Endodermal cell (in vitro differentiated cells): ENCODE measurements around the gene NPSR1. TPM values are rescaled to one million over a fixed set of nuclear protein-coding genes. Genes with fewer than 3 reads are reported as not detected.

ENCODE experiments used
- DNase-seq: peaks from one replicate; pipeline ENCODE4 v3.0.0-alpha.2; 2017
- H3K27ac ChIP-seq: 2 replicates; pipeline ENCODE4 v1.5.1; 2013; ENCODE audit warnings: mild to moderate bottlenecking, low read depth, low read length, moderate library complexity
- H3K27me3 ChIP-seq: 2 replicates; pipeline ENCODE4 v1.6.1; 2013; ENCODE audit warnings: mild to moderate bottlenecking, low read length, moderate library complexity; ENCODE audit not compliant: insufficient read depth, control insufficient read depth, poor library complexity, severe bottlenecking
- H3K36me3 ChIP-seq: 2 replicates; pipeline ENCODE4 v1.7.0; 2013; ENCODE audit warnings: mild to moderate bottlenecking, low read length, moderate library complexity; ENCODE audit not compliant: control insufficient read depth, insufficient read depth
- H3K4me1 ChIP-seq: one replicate; pipeline ENCODE4 v1.7.0; 2013; ENCODE audit warnings: low read length; ENCODE audit not compliant: control insufficient read depth, insufficient read depth
- H3K4me3 ChIP-seq: 2 replicates; pipeline ENCODE4 v1.5.1; 2013; ENCODE audit warnings: mild to moderate bottlenecking, low read length, moderate library complexity
- H3K9ac ChIP-seq: 2 replicates; pipeline ENCODE4 v1.6.1; 2013; ENCODE audit warnings: mild to moderate bottlenecking, low read length, moderate library complexity; ENCODE audit not compliant: poor library complexity, severe bottlenecking; ENCODE audit errors: extremely low read depth
- H3K9me3 ChIP-seq: 2 replicates; pipeline ENCODE4 v1.6.1; 2013; ENCODE audit warnings: mild to moderate bottlenecking, low read length, moderate library complexity; ENCODE audit not compliant: control insufficient read depth
- H3K27ac Mint-ChIP-seq: 2 replicates; pipeline ENCODE4 v1.8.0; 2020; ENCODE audit warnings: mixed read lengths
- H3K27me3 Mint-ChIP-seq: 2 replicates; pipeline ENCODE4 v1.8.0; 2021; ENCODE audit warnings: mild to moderate bottlenecking, mixed read lengths; ENCODE audit not compliant: insufficient read depth
- H3K36me3 Mint-ChIP-seq: 2 replicates; pipeline ENCODE4 v1.8.0; 2020; ENCODE audit warnings: low read depth, mixed read lengths
- H3K4me1 Mint-ChIP-seq: 2 replicates; pipeline ENCODE4 v1.8.0; 2020; ENCODE audit warnings: mixed read lengths
- H3K4me3 Mint-ChIP-seq: 2 replicates; pipeline ENCODE4 v1.8.0; 2020; ENCODE audit warnings: mild to moderate bottlenecking, moderate library complexity, mixed read lengths
- H3K9me3 Mint-ChIP-seq: 2 replicates; pipeline ENCODE4 v1.8.0; 2020; ENCODE audit warnings: mild to moderate bottlenecking, mixed read lengths
- CTCF ChIP-seq: fragments of 200-600 bp; sonication (generic); conservative IDR thresholded peaks from 2 replicates; pipeline ENCODE4 v1.5.0; 2021; ENCODE audit warnings: antibody characterized with exemption, mild to moderate bottlenecking
- WGBS, 2 experiments: methylation state at CpG; one replicate each; pipeline versions ENCODE4 v1.1.5 to v1.1.7; 2013; ENCODE audit warnings: missing lambda C conversion rate in 2 of 2, mixed read lengths in 1 of 2; ENCODE audit not compliant: insufficient coverage in 1 of 2, insufficient read length in 1 of 2; 5-methylcytosine and 5-hydroxymethylcytosine counted together
- total RNA-seq, 2 donors: library from RNA; stranded (reverse); fragmentation: NEBNext Ultra II Directional in 1 of 2; extraction: Animal tissue kit (Norgen Biotek cat#: 25700) in 1 of 2; gene quantifications; 2 replicates in 1 of 2; 3 replicates in 1 of 2; pipeline ENCODE4 v1.2.1, GENCODE V29; 2021

Gene NPSR1
- total RNA-seq, 2 donors from 2014 or later = not detected

GRCh38 chr7:34821932-34822558 lies 164.0 kb downstream of the NPSR1 start:
- H3K27me3 Mint-ChIP-seq = peaks cover 17% of the 10 kb centered on the region
- peaks cover 3% of the 10 kb centered on the region for H3K9me3 Mint-ChIP-seq
- TF ChIP-seq CTCF = no peak
- H3K4me1 ChIP-seq = no peaks in the 10 kb centered on the region
- H3K36me3 Mint-ChIP-seq = no peaks in the 10 kb centered on the region
- H3K27ac ChIP-seq = no peak overlapping the region
- peaks cover 10% of the 10 kb centered on the region for H3K27me3 ChIP-seq
- no peaks in the 10 kb centered on the region for H3K9me3 ChIP-seq
- 94% methylated on average over 14 to 15 of the region's 16 CpGs for WGBS, 2 experiments
- H3K4me3 ChIP-seq = no peak overlapping the region
- H3K27ac Mint-ChIP-seq = no peak overlapping the region
- no peak overlapping the region for H3K9ac ChIP-seq
- no peaks in the 10 kb centered on the region for H3K4me1 Mint-ChIP-seq
- DNase-seq = no peak
- H3K36me3 ChIP-seq = no peaks in the 10 kb centered on the region
- no peak overlapping the region for H3K4me3 Mint-ChIP-seq

GRCh38 chr7:34823650-34824258 lies 165.7 kb downstream of the NPSR1 start:
- peak; percentile 93 for TF ChIP-seq CTCF
- Histone ChIP-seq H3K27ac (no peak overlapping the region), H3K4me1 (no peaks in the 10 kb centered on the region), H3K4me3 (no peak overlapping the region), H3K36me3 (no peaks in the 10 kb centered on the region), H3K27me3 (peaks cover 10% of the 10 kb centered on the region), H3K9ac (no peak overlapping the region), H3K9me3 (no peaks in the 10 kb centered on the region)
- no peaks in the 10 kb centered on the region for H3K36me3 Mint-ChIP-seq
- H3K4me3 Mint-ChIP-seq = no peak overlapping the region
- WGBS, 2 experiments = 72 to 73% methylated on average over 3 to 7 of the region's 7 CpGs
- peaks cover 3% of the 10 kb centered on the region for H3K9me3 Mint-ChIP-seq
- DNase-seq = peak; percentile 87
- H3K27ac Mint-ChIP-seq = no peak overlapping the region
- H3K4me1 Mint-ChIP-seq = no peaks in the 10 kb centered on the region
- H3K27me3 Mint-ChIP-seq = peaks cover 15% of the 10 kb centered on the region

- Histone ChIP-seq H3K27me3 (peaks cover 10% of the 10 kb centered on the region), H3K9me3 (peaks cover 4% of the 10 kb centered on the region), H3K4me1 (no peaks in the 10 kb centered on the region), H3K4me3 (no peak overlapping the region), H3K36me3 (no peaks in the 10 kb centered on the region), H3K27ac (no peak overlapping the region), H3K9ac (no peak overlapping the region)
- Mint-ChIP-seq H3K4me3 (no peak overlapping the region), H3K27me3 (peaks cover 17% of the 10 kb centered on the region), H3K27ac (no peak overlapping the region), H3K36me3 (no peaks in the 10 kb centered on the region), H3K9me3 (peaks cover 2% of the 10 kb centered on the region), H3K4me1 (no peaks in the 10 kb centered on the region)
- 86 to 100% methylated on average over 2 of the region's 2 CpGs for WGBS, 2 experiments
- no peak for TF ChIP-seq CTCF
- no peak for DNase-seq
Measured at GRCh38 chr7:34825221-34825620, 167.2 kb downstream of the NPSR1 start.
